Measurements from ENCODE around the gene PRDM16. TPM values are rescaled to one million over a fixed set of nuclear protein-coding genes. Genes with fewer than 3 reads are reported as not detected.

Gene PRDM16
- total and polyA plus RNA-seq, 2 of the 13 experiments (the other 11 are each of a cell fraction or from before 2014, with no cell fraction given) = 0.15 to 0.81 TPM

DNA sequence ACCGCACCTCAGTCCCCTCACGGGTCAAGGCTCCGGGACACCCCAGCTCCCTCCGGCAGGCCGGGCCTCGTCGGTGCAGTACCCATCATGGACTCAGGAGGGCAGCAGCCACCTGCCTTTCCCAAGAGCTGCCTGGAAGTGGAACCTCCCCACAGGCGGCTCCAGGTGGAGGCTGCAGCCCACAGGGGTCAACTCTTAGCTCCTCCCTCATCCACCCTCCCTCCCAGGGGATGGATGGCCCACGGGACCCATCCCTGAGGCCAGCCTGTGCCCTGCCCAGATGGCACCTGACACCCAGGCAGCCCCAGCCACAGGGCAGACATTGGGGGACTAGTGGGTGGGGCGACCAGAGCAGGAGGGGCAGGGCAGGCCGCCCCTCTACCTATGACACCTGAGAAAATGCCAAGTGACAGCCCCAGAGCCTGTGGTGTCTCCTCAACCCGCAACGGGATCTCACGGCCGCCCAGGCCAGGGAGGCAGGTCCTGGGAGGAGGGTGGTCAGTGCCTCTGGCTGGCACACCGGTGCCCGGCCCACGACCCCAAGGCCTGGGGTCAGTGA, 384.3 kb downstream of the PRDM16 start (continued):
- TF ChIP-seq, protein P1, sequence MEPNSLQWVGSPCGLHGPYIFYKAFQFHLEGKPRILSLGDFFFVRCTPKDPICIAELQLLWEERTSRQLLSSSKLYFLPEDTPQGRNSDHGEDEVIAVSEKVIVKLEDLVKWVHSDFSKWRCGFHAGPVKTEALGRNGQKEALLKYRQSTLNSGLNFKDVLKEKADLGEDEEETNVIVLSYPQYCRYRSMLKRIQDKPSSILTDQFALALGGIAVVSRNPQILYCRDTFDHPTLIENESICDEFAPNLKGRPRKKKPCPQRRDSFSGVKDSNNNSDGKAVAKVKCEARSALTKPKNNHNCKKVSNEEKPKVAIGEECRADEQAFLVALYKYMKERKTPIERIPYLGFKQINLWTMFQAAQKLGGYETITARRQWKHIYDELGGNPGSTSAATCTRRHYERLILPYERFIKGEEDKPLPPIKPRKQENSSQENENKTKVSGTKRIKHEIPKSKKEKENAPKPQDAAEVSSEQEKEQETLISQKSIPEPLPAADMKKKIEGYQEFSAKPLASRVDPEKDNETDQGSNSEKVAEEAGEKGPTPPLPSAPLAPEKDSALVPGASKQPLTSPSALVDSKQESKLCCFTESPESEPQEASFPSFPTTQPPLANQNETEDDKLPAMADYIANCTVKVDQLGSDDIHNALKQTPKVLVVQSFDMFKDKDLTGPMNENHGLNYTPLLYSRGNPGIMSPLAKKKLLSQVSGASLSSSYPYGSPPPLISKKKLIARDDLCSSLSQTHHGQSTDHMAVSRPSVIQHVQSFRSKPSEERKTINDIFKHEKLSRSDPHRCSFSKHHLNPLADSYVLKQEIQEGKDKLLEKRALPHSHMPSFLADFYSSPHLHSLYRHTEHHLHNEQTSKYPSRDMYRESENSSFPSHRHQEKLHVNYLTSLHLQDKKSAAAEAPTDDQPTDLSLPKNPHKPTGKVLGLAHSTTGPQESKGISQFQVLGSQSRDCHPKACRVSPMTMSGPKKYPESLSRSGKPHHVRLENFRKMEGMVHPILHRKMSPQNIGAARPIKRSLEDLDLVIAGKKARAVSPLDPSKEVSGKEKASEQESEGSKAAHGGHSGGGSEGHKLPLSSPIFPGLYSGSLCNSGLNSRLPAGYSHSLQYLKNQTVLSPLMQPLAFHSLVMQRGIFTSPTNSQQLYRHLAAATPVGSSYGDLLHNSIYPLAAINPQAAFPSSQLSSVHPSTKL (CRISPR knock-in tag; IDR thresholded peaks at IDR 0.05) = 0 out of 2 replicates have a peak, but pooled peaks have one; percentile 22
- 0 out of 2 replicates have a peak, but pooled peaks have one; percentile 9 for TF ChIP-seq ZFY (CRISPR knock-in tag; IDR thresholded peaks at IDR 0.05)
- TF ChIP-seq GABPB1 (CRISPR knock-in tag; IDR thresholded peaks at IDR 0.05) = 0 out of 2 replicates have a peak, but pooled peaks have one; percentile 42
- TF ChIP-seq, protein P2, sequence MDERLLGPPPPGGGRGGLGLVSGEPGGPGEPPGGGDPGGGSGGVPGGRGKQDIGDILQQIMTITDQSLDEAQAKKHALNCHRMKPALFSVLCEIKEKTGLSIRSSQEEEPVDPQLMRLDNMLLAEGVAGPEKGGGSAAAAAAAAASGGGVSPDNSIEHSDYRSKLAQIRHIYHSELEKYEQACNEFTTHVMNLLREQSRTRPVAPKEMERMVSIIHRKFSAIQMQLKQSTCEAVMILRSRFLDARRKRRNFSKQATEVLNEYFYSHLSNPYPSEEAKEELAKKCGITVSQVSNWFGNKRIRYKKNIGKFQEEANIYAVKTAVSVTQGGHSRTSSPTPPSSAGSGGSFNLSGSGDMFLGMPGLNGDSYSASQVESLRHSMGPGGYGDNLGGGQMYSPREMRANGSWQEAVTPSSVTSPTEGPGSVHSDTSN (CRISPR knock-in tag; IDR thresholded peaks at IDR 0.05) = no peak
- TF ChIP-seq, protein P3, sequence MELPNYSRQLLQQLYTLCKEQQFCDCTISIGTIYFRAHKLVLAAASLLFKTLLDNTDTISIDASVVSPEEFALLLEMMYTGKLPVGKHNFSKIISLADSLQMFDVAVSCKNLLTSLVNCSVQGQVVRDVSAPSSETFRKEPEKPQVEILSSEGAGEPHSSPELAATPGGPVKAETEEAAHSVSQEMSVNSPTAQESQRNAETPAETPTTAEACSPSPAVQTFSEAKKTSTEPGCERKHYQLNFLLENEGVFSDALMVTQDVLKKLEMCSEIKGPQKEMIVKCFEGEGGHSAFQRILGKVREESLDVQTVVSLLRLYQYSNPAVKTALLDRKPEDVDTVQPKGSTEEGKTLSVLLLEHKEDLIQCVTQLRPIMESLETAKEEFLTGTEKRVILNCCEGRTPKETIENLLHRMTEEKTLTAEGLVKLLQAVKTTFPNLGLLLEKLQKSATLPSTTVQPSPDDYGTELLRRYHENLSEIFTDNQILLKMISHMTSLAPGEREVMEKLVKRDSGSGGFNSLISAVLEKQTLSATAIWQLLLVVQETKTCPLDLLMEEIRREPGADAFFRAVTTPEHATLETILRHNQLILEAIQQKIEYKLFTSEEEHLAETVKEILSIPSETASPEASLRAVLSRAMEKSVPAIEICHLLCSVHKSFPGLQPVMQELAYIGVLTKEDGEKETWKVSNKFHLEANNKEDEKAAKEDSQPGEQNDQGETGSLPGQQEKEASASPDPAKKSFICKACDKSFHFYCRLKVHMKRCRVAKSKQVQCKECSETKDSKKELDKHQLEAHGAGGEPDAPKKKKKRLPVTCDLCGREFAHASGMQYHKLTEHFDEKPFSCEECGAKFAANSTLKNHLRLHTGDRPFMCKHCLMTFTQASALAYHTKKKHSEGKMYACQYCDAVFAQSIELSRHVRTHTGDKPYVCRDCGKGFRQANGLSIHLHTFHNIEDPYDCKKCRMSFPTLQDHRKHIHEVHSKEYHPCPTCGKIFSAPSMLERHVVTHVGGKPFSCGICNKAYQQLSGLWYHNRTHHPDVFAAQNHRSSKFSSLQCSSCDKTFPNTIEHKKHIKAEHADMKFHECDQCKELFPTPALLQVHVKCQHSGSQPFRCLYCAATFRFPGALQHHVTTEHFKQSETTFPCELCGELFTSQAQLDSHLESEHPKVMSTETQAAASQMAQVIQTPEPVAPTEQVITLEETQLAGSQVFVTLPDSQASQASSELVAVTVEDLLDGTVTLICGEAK (IDR thresholded peaks at IDR 0.05) = no peak
- TF ChIP-seq, protein P3 (CRISPR knock-in tag; IDR thresholded peaks at IDR 0.05) = no peak
- TF ChIP-seq ZSCAN30 (CRISPR knock-in tag; IDR thresholded peaks at IDR 0.05) = no peak
- no peak for TF ChIP-seq ZNF484 (CRISPR knock-in tag; IDR thresholded peaks at IDR 0.05; ENCODE audit: borderline replicate concordance, low read depth)
- TF ChIP-seq ZNF383 (CRISPR knock-in tag; IDR thresholded peaks at IDR 0.05; ENCODE audit: borderline replicate concordance) = no peak
- TF ChIP-seq HES4 (CRISPR knock-in tag; IDR thresholded peaks at IDR 0.05; ENCODE audit: borderline replicate concordance) = 0 out of 2 replicates have a peak, but pooled peaks have one; percentile 19
- TF ChIP-seq, protein P4, sequence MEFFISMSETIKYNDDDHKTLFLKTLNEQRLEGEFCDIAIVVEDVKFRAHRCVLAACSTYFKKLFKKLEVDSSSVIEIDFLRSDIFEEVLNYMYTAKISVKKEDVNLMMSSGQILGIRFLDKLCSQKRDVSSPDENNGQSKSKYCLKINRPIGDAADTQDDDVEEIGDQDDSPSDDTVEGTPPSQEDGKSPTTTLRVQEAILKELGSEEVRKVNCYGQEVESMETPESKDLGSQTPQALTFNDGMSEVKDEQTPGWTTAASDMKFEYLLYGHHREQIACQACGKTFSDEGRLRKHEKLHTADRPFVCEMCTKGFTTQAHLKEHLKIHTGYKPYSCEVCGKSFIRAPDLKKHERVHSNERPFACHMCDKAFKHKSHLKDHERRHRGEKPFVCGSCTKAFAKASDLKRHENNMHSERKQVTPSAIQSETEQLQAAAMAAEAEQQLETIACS (CRISPR knock-in tag; IDR thresholded peaks at IDR 0.05) = no peak
- TF ChIP-seq, protein P5, sequence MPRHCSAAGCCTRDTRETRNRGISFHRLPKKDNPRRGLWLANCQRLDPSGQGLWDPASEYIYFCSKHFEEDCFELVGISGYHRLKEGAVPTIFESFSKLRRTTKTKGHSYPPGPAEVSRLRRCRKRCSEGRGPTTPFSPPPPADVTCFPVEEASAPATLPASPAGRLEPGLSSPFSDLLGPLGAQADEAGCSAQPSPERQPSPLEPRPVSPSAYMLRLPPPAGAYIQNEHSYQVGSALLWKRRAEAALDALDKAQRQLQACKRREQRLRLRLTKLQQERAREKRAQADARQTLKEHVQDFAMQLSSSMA (CRISPR knock-in tag; IDR thresholded peaks at IDR 0.05) = 0 out of 2 replicates have a peak, but pooled peaks have one; percentile 49
- TF ChIP-seq SAP130 (CRISPR knock-in tag; IDR thresholded peaks at IDR 0.05; ENCODE audit: low read depth) = peak; percentile 39; the same call in 1 of the 2 replicates
